Spleen (tissue), 11 donors: ENCODE data around the gene CIZ1. TPM values are rescaled to one million over a fixed set of nuclear protein-coding genes. Genes with fewer than 3 reads are reported as not detected.
"Not testable (repeated sequence)": the region's sequence is repeated elsewhere in the genome, so short reads cannot be mapped to it uniquely, and the experiment has no call there.

ENCODE experiments used
- DNase-seq: peaks from one replicate; pipeline ENCODE4 v3.0.0-alpha.2; 2020
- H3K27ac ChIP-seq, 8 donors: fragments of 200-600 bp; sonication (generic) in 7 of 8; 1 replicate in 4 of 8; 2 replicates in 4 of 8; pipeline versions ENCODE4 v1.5.0 to v1.8.0; 2016 to 2021; ENCODE audit warnings: inconsistent platforms in 4 of 8, mild to moderate bottlenecking in 4 of 8, moderate library complexity in 1 of 8
- H3K27me3 ChIP-seq, 7 donors: fragments of 200-600 bp; sonication (generic) in 6 of 7; replicated peaks in 1 of 7; 1 replicate in 4 of 7; 2 replicates in 3 of 7; pipeline versions ENCODE4 v1.5.0 to v1.8.0; 2016 to 2021; ENCODE audit warnings: inconsistent platforms in 3 of 7, mild to moderate bottlenecking in 1 of 7
- H3K36me3 ChIP-seq, 6 donors: fragments of 200-600 bp; sonication (generic) in 5 of 6; 1 replicate in 4 of 6; 2 replicates in 2 of 6; pipeline versions ENCODE4 v1.5.0 to v1.8.0; 2016 to 2021; ENCODE audit warnings: inconsistent platforms in 2 of 6
- H3K4me1 ChIP-seq, 6 donors: fragments of 200-600 bp; sonication (generic) in 5 of 6; 1 replicate in 3 of 6; 2 replicates in 3 of 6; pipeline versions ENCODE4 v1.5.0 to v1.8.0; 2016 to 2021; ENCODE audit warnings: inconsistent platforms in 3 of 6
- H3K4me3 ChIP-seq, 8 donors: fragments of 200-600 bp; sonication (generic) in 7 of 8; 1 replicate in 4 of 8; 2 replicates in 4 of 8; pipeline versions ENCODE4 v1.5.0 to v1.8.0; 2016 to 2021; ENCODE audit warnings: inconsistent platforms in 4 of 8, mild to moderate bottlenecking in 4 of 8, moderate library complexity in 2 of 8
- H3K9me3 ChIP-seq, 8 donors: fragments of 200-600 bp; sonication (generic) in 7 of 8; 1 replicate in 4 of 8; 2 replicates in 4 of 8; pipeline versions ENCODE4 v1.5.0 to v1.8.0; 2016 to 2021; ENCODE audit warnings: inconsistent platforms in 4 of 8
- CTCF ChIP-seq, 11 experiments: fragments of 200-600 bp in 7 of 11; fragments of 450-650 bp in 4 of 11; sonication (generic) in 4 of 11; IDR thresholded peaks in 8 of 11; conservative IDR thresholded peaks in 3 of 11; 1 replicate in 7 of 11; 2 replicates in 4 of 11; pipeline versions ENCODE4 v1.4.0 to v1.8.0; 2016 to 2021; ENCODE audit warnings: antibody characterized with exemption in 11 of 11, inconsistent platforms in 4 of 11, mild to moderate bottlenecking in 1 of 11
- POLR2A ChIP-seq, 3 donors: fragments of 450-650 bp; IDR thresholded peaks; one replicate each; pipeline ENCODE4 v1.5.1; 2017; ENCODE audit warnings: antibody characterized with exemption in 3 of 3, mild to moderate bottlenecking in 1 of 3
- POLR2AphosphoS5 ChIP-seq, 3 donors: sonication (generic); formaldehyde crosslinking; IDR thresholded peaks; one replicate each; pipeline ENCODE4 v1.5.1; 2017; ENCODE audit warnings: antibody characterized with exemption in 3 of 3
- WGBS, 5 donors: extraction: QIAGEN DNeasy Blood & Tissue Kit in 3 of 5; methylation state at CpG; one replicate each; pipeline versions ENCODE4 v1.1.5 to v1.1.7; 2013 to 2018; 5-methylcytosine and 5-hydroxymethylcytosine counted together
- intact Hi-C: fragments of 100-400 bp; cut with DNase I; formaldehyde crosslinking; loops from one replicate; pipeline ENCODE4 v1.15.0; 2023; ENCODE audit warnings: low total_unique reads
- polyA plus RNA-seq, 3 donors: library from polyadenylated mRNA; stranded (reverse); fragments of 200-250 nt; gene quantifications; one replicate each; pipeline ENCODE4 v1.2.1, GENCODE V29; 2013
- total RNA-seq, 7 donors: library from RNA; depleted of rRNA in 3 of 7; stranded (reverse); fragments of >200 nt in 3 of 7; fragmentation: NEBNext Ultra II Directional in 4 of 7; extraction: Animal tissue kit (Norgen Biotek cat#: 25700) in 4 of 7; gene quantifications; one replicate each; pipeline versions ENCODE4 v1.1.0 to v1.2.1, GENCODE V29; 2016 to 2021
- donor health status: healthy with polysubstance abuse.
- donor health status: DM: no; HTN: no; CAD: no; lungs with moderate emphysema.
- donor health status: DM: no; HTN: no; CAD: no.
- donor health status: Bipolar disorder and iron deficiency.
- donor health status: healthy.
- donor health status: DM: no; HTN: no; CAD: no.
- donor health status: DM: yes; HTN: yes; CAD: no.

The CIZ1 gene
- total and polyA plus RNA-seq, 10 donors: 24.7 to 98.2 (median 77.2) TPM

DNA sequence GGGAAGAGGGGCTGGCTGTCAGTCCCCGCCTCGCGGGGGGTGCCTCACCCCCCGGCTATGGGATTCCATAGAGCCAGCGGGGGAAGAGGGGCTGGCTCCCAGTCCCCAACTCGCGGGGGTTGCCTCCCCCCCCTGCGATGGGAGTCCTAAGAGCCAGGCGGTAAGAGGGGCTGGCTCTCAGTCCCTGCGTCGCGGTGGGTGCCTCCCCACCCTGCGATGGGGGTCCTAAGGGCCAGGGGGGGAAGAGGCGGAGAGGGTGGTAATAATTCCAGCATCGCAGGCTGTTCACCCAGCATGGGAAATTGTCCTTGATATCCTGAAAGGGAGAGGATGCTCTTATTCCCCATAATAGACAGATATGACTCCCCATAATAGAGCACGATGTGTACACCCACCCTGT lies 51.8 kb downstream of the CIZ1 start:
- WGBS, 5 donors: 38 to 98% (median 86%) methylated on average over 3 to 14 of the region's 16 CpGs
- H3K9me3 ChIP-seq: no peaks in the 10 kb centered on the region
- TF ChIP-seq CTCF (IDR thresholded peaks at IDR 0.05 in 8 of 11, conservative IDR thresholded peaks at IDR 0.05 in 3 of 11) (no peak), POLR2A (IDR thresholded peaks at IDR 0.05) (no peak), POLR2AphosphoS5 (IDR thresholded peaks at IDR 0.05) (no peak)
- no peak overlapping the region for H3K27ac ChIP-seq
- peaks cover 0 to 25% (median 4%) of the 10 kb centered on the region in 6 donors for H3K4me1 ChIP-seq
- H3K4me3 ChIP-seq: no peak overlapping the region
- H3K27me3 ChIP-seq: no peaks in the 10 kb centered on the region
- intact Hi-C loops: no loop called here
- no peak for DNase-seq
- no peaks in the 10 kb centered on the region for H3K36me3 ChIP-seq

- intact Hi-C loops: no loop called here
- no peak for TF ChIP-seq POLR2A (IDR thresholded peaks at IDR 0.05)
- no peak for TF ChIP-seq POLR2AphosphoS5 (IDR thresholded peaks at IDR 0.05)
- no peak for TF ChIP-seq CTCF (IDR thresholded peaks at IDR 0.05 in 8 of 11, conservative IDR thresholded peaks at IDR 0.05 in 3 of 11)
- peaks cover 0 to 12% (median 2%) of the 10 kb centered on the region in 6 donors for H3K4me1 ChIP-seq
- no peaks in the 10 kb centered on the region for H3K27me3 ChIP-seq
- no peak overlapping the region for H3K27ac ChIP-seq
- H3K9me3 ChIP-seq: no peaks in the 10 kb centered on the region
- H3K36me3 ChIP-seq: no peaks in the 10 kb centered on the region
- peak; percentile 23 for DNase-seq
- WGBS, 5 donors: 74 to 95% (median 84%) methylated on average over 3 of the region's 3 CpGs
- no peak overlapping the region for H3K4me3 ChIP-seq
Measured at GRCh38 chr9:128138001-128138400, 53.4 kb downstream of the CIZ1 start.

DNA sequence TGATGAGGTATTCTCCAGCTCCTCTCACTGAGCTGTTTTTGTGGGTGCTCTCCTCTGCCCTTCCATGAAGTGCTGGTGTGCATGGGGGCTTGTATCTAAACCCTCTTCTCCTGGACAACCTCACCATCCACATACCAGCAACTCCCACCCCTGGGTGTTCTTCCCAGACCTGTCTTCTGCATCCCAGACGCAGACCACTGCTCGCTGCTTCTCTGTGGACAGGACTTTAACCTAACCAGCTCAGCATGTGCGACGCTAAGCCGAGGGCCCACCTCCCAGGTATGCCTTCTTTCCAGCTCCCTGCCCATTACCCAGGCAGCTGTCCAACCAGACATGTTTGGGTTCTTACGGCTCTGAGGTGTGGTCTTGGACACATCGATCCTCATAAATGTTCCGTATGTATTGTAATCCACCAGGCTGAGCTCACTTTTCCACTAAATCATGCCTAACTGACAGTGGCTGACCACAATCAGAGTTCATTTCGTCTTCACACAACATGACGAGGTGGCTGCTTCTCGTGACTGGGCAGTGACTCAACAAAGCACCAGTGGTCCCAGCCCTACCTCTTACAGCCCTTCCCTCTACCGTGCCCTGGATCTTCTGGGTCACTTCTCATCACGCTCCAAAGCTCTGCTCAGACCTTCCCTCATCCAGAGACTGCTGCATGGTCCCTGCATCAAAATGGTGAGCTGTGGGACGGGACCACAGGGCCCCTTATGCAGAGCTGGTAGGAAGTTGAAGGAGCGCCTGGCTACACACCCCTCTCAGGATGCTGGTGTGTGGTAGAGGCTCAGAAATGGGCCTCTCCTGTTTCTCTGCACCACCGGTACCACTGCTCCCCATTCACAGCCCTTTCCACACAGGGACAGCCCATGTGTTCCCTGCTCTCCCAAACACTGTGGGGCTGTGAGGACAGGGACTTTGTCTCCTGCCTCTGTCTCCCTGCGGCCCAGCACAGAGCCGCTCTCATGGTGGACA lies 54.3 kb downstream of the CIZ1 start:
- DNase-seq: peak; percentile 54
- TF ChIP-seq CTCF (IDR thresholded peaks at IDR 0.05 in 8 of 11, conservative IDR thresholded peaks at IDR 0.05 in 3 of 11): no peak
- 83 to 93% (median 86%) methylated on average over 16 to 18 of the region's 18 CpGs for WGBS, 5 donors
- Histone ChIP-seq H3K27me3 (peaks cover 0 to 1% (median 0%) of the 10 kb centered on the region in 7 donors), H3K9me3 (no peaks in the 10 kb centered on the region), H3K36me3 (no peaks in the 10 kb centered on the region), H3K27ac (no peak overlapping the region), H3K4me1 (peaks cover 0 to 4% (median 2%) of the 10 kb centered on the region in 6 donors), H3K4me3 (no peak overlapping the region)
- intact Hi-C loops: no loop called here

DNA sequence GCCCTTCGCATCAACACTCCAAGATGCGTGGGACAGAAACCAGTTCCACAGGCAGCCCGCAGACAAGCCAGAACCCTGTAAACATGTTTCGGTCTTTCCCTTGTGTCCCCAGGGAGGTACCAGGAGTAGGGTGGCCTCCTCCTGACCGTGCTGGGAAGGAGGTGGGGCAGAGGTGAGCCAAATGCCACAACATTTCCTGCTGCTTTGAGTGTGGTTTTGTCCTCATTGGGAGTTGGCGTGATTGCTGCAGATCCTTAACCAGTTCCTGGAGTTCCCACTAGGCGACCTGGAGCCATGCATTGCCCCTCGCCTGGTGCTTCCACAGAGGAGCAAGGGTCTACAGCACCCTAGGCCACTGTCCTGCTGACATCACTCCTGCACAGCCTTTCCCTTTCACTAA lies 55.8 kb downstream of the CIZ1 start:
- intact Hi-C loops, H3K9me3 ChIP-seq, H3K36me3 ChIP-seq, H3K4me1 ChIP-seq, H3K27ac ChIP-seq, H3K4me3 ChIP-seq: not testable (repeated sequence)
- peaks cover 0 to 11% (median 0%) of the 10 kb centered on the region in 7 donors for H3K27me3 ChIP-seq
- peak; percentile 63 for DNase-seq
- WGBS, 5 donors: 62 to 69% (median 67%) methylated on average over 7 to 8 of the region's 8 CpGs

DNA sequence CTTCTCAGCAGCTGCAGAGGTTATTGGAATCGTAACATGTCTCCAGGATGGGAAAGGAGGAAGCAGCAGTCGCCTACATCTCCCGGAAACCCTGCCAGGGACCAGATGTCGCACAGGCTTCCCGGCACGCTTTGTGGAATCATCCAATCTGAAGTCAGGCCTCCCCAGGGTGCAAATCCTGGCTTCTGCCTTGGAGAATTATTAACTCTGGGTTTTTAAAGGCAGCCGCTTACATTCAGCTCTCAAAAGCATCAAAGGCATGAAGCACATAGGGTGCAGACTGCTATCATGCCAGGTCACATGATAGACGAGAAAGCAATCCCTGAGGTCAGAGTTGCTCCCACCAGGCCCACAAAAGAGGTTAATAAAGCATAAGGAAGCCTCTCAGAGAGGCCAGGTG lies 59.2 kb downstream of the CIZ1 start:
- H3K4me3 ChIP-seq, intact Hi-C loops, H3K9me3 ChIP-seq, H3K36me3 ChIP-seq, DNase-seq, H3K27ac ChIP-seq: not testable (repeated sequence)
- 41 to 69% (median 46%) methylated on average over 8 of the region's 8 CpGs for WGBS, 5 donors
- Histone ChIP-seq H3K4me1 (peaks cover 9 to 24% (median 14%) of the 10 kb centered on the region in 6 donors), H3K27me3 (peaks cover 0 to 11% (median 0%) of the 10 kb centered on the region in 7 donors)

- H3K9me3 ChIP-seq, H3K36me3 ChIP-seq, intact Hi-C loops, H3K27ac ChIP-seq, DNase-seq, H3K4me3 ChIP-seq: not testable (repeated sequence)
- 87 to 91% (median 89%) methylated on average over 7 to 8 of the region's 8 CpGs for WGBS, 5 donors
- Histone ChIP-seq H3K4me1 (peaks cover 13 to 32% (median 22%) of the 10 kb centered on the region in 6 donors), H3K27me3 (peaks cover 0 to 11% (median 0%) of the 10 kb centered on the region in 7 donors)
Measured at GRCh38 chr9:128131346-128131745, 60.0 kb downstream of the CIZ1 start.

- peak; percentile 67 for DNase-seq
- H3K27ac ChIP-seq, H3K9me3 ChIP-seq, intact Hi-C loops, H3K36me3 ChIP-seq, H3K4me3 ChIP-seq: not testable (repeated sequence)
- Histone ChIP-seq H3K27me3 (peaks cover 0 to 11% (median 0%) of the 10 kb centered on the region in 7 donors), H3K4me1 (peaks cover 19 to 39% (median 29%) of the 10 kb centered on the region in 6 donors)
- WGBS, 5 donors: 56 to 75% (median 63%) methylated on average over 7 of the region's 7 CpGs
Measured at GRCh38 chr9:128130651-128131050, 60.7 kb downstream of the CIZ1 start.
